ENCODE data around the gene MPPE1.
"Not testable (repeated sequence)": the region's sequence is repeated elsewhere in the genome, so short reads cannot be mapped to it uniquely, and the experiment has no call there.

The MPPE1 gene, protein sequence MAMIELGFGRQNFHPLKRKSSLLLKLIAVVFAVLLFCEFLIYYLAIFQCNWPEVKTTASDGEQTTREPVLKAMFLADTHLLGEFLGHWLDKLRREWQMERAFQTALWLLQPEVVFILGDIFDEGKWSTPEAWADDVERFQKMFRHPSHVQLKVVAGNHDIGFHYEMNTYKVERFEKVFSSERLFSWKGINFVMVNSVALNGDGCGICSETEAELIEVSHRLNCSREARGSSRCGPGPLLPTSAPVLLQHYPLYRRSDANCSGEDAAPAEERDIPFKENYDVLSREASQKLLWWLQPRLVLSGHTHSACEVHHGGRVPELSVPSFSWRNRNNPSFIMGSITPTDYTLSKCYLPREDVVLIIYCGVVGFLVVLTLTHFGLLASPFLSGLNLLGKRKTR

DNA sequence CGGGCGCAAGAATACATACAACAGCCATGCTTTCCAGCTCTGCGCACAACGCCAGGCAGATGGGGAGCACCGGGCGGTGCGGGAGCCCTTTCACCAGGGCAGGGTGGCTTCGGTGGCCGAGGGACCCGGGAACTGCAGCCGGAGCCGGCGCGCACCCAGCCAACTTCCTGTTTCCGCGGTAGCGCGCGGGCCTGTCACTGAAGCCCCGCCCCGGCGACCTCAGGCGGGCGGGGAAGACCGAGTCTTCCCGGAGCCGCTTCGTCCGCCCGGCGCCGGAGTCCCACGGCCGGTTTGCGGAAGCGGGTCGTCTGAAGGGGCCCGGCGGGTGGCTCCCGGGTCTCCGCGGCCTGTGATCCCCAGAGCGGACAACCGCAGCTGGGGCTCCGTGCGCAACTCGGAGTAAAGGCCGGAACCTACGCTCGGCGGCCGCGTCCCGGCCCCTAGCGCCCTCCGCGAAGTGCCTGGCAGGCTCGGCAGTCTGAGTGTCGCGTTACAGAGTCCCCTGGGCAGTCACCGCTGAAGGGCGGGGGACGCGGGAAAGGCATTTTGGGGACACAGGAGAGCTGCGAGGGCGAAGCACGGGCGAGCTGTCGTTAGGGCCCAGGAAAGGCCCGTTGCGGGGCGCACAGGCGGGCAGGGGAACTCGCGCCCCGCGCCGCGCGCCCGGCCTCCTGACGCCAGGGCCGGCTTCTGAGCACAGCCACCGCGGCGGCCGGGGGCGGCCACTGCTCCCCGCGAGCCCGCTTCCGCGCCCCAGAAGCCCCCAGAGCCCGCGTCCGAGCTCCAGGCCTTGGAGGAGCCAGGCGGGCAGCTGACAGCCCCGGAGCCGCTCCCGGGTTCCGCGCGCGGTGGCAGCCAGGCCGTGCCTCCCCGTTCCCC is at the start of gene MPPE1:
MPPE1 (minus strand) TSS at position 136 of the 879 bp plus-strand sequence. CDS start 11,053 bp downstream, outside the sequence.
- DNase-seq = peak; percentile 68

DNA sequence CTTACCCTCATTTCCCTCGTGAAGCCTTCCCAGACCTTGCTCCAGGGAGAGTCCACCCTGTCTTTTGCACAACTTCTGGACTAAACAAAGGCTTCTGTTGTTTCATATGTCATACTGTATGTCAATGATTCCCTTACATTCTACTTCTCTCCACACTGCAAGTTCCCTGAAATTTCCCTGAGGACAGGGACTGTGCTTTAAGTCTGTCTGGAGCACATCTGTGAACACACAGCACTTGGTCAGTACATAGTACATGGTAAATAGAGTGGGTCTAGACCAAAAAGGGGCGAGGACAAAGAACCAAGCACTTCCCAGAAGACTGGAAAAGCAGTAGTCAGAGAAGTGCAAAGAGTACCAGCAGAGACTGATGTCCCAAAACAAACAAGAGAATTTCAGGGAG is 49.5 kb upstream of the MPPE1 start:
- no peak for DNase-seq

DNA sequence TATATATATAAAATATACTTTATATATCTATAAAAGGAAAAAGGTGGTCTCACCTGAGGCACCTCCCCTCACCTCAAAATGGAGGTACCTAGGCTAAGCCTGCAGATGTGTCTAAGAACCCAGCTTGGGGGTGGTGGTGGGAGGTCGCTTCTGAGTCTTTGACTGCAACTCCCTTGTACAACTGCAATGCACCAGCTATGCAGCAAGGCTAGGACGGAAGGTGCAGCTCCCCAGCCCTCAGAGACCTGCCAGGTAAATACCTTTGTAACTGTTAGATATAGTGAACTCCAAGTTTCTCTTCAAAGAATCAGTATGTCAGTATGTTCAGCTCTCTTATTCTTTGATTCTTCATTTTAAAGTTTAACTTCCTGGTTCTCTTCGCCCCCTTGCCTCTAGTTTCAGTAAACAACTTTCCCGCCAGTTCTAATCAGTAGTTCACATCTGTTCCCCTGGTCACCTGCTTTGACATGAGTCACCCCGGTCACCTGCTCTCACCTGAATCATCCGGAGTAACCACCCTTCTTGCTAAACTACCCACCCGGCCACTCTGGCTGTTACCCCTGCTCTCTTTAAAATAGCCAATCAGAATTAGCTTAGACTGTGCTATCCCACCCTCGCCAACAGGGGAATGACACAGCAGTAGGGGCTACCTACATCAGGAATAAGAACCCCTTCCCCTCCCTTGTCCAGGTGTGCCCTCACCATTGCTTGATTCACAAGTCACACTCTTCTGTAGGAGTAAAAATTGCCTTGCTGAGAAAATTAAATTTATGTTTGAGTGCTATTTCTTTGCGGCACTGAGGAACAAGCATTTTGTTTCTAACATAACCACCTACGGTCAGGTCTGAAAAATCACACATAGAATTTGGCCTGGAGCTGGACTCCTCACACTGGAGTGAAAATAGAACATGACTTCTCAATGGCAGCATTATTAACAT is 48.5 kb upstream of the MPPE1 start:
- DNase-seq = no peak

DNA sequence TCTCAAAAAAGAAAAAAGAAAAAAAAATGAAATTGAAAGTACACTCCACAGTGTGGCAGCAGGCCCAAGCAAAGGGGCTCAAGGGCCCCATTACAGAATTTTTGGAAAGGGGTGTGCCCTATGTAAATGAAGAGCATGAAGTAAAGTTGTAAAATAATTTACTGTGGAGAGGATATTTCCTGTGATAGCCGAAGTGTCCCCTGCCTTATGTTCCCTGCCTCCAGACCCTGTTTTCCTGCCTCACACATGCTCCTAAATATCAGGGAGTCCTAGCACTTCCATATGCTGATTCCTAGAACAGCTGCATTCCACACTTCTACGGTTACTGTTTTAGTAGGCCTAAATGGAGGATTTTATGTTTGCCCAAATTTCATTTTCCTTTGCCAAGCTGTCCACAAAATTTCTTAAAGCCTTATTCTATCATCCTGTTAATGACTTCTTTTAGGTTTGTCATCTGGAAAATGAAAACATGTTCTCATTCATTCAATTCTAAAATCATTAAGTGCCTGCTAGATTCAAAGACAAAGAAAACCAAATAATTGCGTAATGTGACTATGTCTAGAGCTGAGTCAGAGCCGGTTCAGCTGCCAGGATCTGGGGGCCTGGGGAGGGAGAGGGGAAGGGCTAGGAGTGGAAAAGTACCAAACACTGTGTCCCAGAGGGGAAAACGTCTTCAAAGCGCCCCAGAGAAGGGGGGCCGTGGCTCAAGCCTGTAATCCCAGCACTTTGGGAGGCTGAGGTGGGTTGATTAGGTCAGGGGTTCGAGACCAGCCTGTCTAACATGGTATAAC is 47.3 kb upstream of the MPPE1 start:
- DNase-seq = no peak

DNA sequence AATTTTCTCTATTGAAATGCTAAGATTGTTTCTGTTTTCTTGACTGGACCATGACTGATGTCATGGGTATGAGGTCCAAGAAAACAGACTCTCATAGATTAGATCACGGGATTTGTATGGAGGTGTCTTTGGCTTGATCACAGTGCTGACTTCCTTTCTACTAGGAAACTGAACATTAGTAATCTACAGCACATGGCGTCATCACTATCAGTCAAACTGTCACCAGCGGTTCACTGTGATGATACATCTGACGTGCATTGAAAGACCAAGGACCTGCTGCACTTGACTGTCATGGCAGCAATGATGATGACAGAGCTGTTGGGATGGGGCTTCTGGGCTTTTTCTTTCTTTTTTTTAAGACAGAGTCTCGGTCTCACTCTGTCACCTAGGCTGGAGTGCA is 45.0 kb upstream of the MPPE1 start:
- DNase-seq = no peak

DNA sequence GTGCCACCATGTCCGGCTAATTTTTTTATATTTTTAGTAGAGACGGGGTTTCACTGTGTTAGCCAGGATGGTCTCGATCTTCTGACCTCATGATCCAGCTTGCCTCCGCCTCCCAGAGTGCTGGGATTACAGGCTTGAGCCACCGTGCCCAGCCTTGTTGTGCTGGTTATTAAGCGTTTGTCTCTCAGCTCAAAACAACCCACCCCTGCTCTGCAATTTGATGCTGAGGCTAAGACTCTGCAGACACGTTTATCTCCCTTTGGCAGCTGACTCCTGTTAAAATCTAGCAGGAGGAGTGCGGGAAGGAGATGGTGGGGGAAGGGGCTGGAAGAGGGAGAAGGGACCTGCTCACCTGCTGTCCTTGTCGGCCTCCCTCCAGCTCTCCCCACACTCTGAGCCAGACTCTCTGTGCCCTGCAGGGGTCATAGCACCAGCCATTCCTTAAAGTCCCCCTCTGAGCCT is 43.3 kb upstream of the MPPE1 start:
- DNase-seq = no peak

DNA sequence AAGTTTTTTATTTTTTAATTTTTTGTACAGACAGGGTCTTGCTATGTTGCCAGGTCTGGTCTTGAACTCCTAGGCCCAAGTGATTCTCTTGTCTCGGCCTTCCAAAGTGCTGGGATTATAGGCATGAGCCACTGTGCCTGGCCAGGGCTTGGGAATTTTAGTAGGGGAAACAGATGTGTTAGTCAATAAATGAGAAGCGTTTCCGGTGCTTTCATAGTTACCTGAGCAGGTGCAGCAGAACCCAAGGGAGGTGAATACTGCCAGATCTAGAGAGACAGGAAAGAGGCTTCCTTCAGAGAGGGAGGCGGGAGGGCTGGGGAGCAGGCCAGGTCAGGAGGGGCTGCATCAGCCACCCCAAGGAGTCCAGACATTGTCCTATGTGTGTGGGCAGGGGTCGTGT is 42.7 kb upstream of the MPPE1 start:
- DNase-seq = no peak

DNA sequence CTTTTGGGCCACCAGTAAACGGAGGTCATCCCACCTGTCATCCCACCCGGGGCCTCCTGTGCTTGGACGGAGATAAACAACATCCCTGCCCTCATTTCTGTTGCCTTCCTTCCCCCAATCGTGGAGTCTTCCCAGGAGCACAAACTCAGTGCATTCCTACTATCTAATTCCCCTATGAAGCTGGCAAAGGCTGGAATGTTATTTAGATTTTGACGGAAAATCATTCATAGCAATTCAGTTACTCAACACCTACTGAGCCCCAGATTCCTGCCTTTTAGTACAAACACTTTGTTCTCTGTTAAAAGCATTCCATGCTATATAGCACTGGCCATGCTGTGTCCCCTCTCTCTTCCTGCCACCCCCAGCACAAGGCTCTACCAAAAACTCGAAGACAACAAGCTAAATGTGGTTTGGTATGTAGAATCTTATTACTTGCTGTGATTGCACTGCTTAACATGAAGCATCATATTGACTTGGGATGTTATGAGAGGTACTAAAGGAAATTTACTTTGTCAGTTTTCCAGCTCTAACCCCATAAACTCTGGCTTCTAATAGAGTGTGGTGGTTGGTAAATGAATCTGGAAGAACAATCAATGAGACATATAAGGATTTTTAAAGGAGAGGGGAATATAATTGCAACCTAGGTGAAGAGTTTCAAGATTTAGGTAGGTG is 40.9 kb upstream of the MPPE1 start:
- no peak for DNase-seq

DNA sequence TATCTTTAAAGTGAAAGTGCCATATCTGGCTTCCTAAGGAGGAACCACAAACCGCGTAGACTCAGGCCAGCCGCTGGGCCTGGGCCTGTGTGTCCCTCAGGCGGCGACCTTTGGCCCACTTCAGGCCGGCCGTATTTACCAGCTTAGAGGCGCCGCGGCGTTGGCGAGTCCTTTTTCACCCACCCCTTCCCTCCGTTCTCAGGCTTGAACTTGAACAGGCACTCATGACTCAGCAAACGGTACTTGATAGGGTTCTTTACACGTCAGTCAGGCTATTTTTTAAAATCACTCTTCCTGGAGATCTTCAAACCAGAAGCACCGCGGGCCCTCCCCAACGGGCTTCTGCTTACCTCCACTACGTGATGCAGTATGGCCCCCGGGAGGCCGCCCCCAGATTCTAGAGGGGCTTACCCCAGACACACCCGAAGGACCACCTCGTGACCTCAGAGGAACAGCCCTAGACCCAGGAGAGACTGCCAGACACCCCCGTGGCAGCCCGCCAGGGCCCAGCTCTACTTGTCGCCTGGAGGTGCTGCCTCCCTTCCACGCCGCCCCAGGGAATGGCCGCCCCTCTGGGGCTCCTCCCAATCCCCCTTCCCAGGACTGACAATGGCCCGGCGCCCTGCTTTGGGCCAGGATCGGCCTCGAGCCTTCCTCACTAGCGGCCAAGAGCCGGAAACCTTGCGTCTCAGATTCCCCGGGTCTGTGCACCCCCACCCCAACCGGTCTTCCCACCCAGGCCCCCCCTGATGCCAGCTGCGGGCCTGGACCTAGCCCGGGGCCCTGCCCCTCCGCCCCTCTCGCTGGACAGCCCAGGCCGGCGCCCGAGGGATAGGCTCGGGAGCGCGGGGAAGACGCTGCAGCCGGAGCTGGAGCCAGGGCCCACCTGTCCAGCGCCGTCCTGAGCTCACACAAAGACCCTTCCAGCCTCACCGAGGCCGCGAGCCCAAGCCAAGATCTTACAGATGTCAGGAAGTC is 39.4 kb upstream of the MPPE1 start:
- no peak for DNase-seq

DNA sequence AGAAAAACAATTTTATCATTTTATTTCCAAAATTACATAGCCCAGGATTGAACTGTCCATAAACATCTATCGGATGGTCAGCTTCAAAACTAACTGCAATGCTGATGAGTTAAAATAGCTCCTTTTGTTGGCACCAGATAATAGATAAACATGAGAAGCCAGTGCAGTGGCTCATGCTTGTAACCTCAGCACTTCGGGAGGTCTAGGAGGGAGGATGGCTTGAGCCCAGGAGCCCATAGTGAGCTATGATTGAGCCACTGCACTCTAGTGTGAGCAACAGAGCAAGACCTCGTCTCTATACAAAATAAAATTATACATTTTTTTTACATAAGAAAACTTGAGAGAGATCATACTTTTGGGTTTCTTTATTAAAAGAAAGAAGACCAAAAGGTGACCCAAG is 38.6 kb upstream of the MPPE1 start:
- no peak for DNase-seq

DNA sequence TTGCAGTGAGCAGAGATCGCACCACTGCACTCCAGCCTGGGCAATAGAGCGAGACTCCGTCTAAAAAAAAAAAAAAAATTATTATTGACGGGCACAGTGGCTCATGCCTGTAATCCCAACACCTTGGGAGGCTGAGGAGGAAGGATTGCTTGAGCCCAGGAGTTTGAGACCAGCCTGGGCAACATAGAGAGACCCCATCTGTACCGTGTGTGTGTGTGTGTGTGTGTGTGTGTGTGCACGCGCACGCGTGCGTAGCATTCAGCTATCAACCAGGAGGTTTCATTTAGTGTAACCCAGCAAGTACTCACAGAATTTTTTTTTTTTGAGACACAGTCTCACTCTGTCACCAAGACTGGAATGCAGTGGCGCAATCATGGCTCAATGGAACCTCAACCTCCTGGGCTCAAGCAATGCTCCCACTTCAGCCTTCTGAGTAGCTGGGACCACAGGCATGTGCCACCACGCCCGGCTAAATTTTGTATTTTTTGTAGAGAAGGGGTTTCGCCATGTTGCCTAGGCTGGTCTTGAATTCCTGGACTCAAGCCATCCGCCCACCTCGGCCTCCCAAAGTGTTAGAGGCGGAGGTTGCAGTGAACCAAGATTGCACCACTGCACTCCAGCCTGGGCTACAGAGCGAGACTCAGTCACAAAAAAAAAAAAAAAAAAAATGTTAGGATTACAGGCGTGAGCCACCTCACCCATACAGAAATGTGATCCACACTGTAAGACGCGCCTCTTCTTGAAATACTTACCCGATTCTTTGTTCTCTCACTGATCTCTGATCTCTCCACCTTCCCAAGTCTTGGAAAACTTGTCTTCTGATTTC is 37.9 kb upstream of the MPPE1 start:
- not testable (repeated sequence) for DNase-seq

DNA sequence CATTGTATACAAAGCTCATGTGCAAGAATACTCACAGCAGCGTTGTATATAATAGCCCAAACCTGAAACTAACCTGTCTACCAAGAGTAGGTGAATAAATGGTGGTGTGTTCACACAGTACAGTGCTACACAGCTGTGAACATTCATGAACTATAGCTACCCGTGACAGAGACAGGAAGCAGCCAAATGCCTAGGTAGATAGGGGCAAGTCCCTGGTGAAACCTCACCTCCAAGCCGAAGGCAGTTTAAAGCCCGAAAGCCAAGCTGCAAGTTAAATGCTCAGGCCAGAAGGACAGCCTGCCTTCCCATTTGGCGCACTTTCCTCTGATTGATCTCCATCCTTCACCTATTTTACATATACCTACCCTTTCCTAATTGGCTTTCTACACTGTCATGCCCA is 36.7 kb upstream of the MPPE1 start:
- no peak for DNase-seq

DNA sequence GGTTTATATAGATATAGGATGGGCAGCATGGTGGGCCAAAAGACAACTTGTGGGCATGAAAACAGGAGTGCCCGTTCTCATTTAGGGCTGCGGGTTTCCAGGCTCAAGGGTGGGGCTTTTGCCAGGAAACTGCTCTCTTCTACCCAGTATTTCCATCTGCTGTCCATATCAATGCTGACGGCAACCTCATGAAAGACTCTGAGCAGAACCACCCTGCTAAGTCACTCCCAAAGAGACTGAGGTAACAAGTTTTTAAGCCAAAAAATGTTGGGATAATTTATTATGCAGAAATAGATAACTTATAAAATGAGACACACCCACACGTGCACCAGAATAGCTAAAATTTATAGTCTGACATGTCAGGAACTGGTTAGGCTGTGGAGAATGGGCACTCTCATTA is 36.1 kb upstream of the MPPE1 start:
- no peak for DNase-seq

DNA sequence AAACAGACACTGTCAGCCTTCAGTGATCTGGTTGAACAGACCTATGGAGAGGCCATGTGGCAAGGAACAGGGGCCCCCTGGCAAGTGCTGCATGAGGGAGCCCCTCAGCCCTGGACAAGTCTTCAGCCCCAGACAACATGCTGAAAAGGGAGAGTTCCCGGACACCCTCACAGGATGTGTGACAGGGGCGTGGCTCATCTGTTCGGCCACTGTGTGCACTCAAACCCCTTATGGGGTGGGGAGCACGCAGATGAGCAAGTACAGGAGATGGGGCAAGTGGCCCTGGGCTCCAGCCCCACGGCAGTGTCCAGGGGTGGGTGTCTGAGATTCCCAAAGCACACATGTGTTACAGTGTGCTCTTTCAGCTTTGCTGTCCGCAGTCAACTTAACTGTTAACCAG is 35.4 kb upstream of the MPPE1 start:
- no peak for DNase-seq

DNA sequence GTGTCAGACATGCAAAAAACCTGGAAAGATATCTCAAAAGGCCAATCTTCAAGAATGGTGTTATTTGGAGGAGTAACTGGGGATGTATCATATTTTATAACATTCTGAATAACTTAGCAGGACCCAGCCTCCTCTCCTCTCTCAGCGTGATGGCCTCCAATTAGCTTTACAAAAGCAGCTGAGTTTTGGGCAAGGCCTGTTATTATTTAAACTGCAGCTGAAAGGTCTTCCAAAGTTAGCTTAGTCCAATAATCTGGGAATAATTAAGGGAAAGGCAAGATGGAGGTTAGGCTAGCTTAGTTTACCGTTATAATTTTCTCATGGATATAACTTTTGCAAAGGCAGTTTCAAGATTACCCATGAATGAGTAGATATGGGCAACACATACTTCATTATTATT is 32.8 kb upstream of the MPPE1 start:
- DNase-seq = no peak

DNA sequence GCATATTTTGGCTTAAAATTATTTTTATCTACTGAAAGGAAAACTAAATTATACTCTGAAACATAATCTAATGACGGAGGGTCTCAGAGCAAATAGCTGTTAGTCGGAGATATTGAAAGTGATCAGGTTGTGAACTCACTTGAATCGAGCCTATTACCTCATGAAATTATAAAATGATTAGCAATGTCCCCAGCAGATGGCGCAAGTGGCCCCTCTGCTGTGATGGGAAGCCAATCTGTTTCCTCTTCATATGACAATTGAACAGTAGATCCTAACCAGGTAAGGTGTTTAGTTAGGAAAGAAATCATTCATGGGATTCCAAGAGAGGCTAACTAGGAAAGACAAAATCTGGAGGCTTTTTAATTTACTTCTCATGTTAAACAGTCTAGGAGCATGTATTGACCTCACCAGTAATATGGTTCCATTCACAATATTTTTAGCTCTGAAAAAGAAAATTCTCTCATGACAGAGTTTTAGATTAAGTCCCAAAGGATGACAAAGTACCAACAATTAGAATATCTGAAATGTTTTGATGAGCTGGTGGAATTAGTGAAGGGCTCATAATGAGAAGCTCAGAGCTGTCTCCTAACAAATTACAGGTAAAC is 29.9 kb upstream of the MPPE1 start:
- peak; percentile 29 for DNase-seq

DNA sequence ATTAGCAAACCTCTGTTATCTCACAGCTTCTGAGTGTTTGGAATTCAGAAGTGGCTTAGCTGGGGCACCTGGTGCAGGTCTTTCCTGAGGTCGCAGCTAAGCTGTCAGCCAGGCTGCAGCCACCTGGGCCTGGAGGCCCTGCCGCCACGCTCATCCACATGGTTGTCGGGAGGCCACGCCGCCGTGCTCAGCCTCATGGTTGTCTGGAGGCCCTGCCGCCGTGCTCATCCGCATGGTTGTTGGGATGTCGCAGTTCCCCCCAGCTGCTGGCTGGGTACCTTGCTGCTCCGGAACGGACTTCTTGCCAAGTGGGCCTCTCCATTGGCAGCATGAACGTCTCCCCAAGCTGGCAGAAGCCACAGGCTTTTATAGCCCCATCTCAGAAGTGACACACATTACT is 24.3 kb upstream of the MPPE1 start:
- no peak for DNase-seq

DNA sequence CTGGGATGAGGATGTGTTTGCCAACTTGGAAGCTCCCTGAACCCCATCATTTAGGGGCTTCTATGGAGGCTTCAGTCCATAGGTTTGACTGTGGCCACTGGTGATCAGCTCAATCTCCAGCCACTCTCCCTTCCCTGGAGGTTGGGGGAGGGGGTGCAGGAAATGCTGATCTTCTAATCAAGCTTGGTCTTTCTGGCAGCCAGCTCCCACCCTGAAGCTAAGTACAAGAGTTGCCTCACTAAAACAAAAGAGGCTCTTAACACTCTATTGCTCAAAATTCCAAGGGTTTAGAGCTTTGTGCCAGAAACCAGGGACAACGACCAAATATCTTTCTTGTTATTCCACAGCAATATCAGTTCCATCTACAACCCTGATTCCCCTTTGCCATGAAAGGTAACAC is 19.4 kb upstream of the MPPE1 start:
- no peak for DNase-seq
